H1 (cell line): ENCODE measurements around the gene PKMYT1.

Source experiments
- ASH2L ChIP-seq: fragments of 200-600, 300-600 bp; sonication (generic); IDR thresholded peaks from one replicate; pipeline ENCODE4 v1.7.1; 2017; ENCODE audit warnings: low read length
- EZH2 ChIP-seq: fragments of 200-600 bp; sonication (generic); IDR thresholded peaks from 2 replicates; pipeline ENCODE4 v1.7.1; 2012; ENCODE audit warnings: low read depth, mild to moderate bottlenecking, moderate library complexity, low read length, inconsistent platforms; ENCODE audit not compliant: severe bottlenecking
- GABPA ChIP-seq: IDR thresholded peaks from 2 replicates; pipeline ENCODE4 v1.6.1; 2011; ENCODE audit warnings: mild to moderate bottlenecking, low read length, moderate library complexity, borderline replicate concordance; ENCODE audit not compliant: insufficient read depth
- POLR2A ChIP-seq, 2 experiments: IDR thresholded peaks; 1 replicate in 1 of 2; 2 replicates in 1 of 2; pipeline ENCODE4 v1.6.1; 2011; ENCODE audit warnings: low read depth in 2 of 2, low read length in 2 of 2, mild to moderate bottlenecking in 2 of 2; ENCODE audit errors: control extremely low read depth in 1 of 2
- POLR2AphosphoS5 ChIP-seq: IDR thresholded peaks from 2 replicates; pipeline ENCODE4 v1.6.1; 2011; ENCODE audit warnings: low read depth, low read length
- RXRA ChIP-seq: IDR thresholded peaks from 2 replicates; pipeline ENCODE4 v1.6.1; 2011; ENCODE audit warnings: low read depth, mild to moderate bottlenecking, low read length, moderate library complexity; ENCODE audit not compliant: insufficient read depth
- SIRT6 ChIP-seq: IDR thresholded peaks from one replicate; pipeline ENCODE4 v1.7.1; 2012; ENCODE audit warnings: low read length, inconsistent platforms
- TCF12 ChIP-seq: IDR thresholded peaks from 2 replicates; pipeline ENCODE4 v1.6.1; 2011; ENCODE audit warnings: low read depth, mild to moderate bottlenecking, low read length
- TF ChIP-seq, protein P1 (sequence below), 3 experiments: IDR thresholded peaks; 1 replicate in 2 of 3; 2 replicates in 1 of 3; pipeline versions ENCODE4 v1.5.1 to v1.6.1; 2011; ENCODE audit warnings: low read length in 3 of 3, mild to moderate bottlenecking in 3 of 3, inconsistent platforms in 2 of 3, low read depth in 1 of 3, moderate library complexity in 1 of 3; ENCODE audit not compliant: insufficient read depth in 1 of 3; ENCODE audit errors: control extremely low read depth in 1 of 3
- TF ChIP-seq, protein P2 (sequence below): IDR thresholded peaks from 2 replicates; pipeline ENCODE4 v1.6.1; 2011; ENCODE audit warnings: low read depth, mild to moderate bottlenecking, low read length; ENCODE audit not compliant: insufficient read depth

DNA sequence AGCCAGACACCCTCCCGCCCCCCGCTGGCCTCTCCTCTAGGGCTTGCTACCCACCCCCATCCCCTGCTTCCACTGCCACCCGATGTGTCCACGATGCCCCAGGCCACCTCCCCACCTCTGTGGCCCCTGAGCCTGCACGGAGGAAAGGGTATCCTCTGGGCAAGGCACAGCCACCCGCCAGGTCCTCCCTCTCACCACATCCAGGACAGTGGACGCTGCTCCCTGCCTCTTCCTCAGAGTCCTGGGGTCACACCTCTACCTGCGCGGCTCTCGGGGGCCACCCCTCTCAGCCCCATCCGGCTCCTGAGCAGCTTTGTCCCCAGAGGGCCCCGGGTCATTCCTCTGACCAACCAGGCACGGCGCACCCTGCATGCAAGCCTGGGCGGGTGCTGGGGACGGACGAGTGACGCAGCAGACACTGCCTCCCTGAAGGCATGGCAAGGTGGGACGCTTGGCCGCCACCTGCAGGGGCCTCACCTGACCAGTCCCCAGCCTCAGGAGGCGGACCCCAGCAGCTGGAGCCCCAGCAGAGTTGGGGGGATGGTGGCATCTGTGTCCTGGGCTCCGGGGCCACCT, 43.7 kb downstream of the PKMYT1 start:
- TF ChIP-seq, protein P1, sequence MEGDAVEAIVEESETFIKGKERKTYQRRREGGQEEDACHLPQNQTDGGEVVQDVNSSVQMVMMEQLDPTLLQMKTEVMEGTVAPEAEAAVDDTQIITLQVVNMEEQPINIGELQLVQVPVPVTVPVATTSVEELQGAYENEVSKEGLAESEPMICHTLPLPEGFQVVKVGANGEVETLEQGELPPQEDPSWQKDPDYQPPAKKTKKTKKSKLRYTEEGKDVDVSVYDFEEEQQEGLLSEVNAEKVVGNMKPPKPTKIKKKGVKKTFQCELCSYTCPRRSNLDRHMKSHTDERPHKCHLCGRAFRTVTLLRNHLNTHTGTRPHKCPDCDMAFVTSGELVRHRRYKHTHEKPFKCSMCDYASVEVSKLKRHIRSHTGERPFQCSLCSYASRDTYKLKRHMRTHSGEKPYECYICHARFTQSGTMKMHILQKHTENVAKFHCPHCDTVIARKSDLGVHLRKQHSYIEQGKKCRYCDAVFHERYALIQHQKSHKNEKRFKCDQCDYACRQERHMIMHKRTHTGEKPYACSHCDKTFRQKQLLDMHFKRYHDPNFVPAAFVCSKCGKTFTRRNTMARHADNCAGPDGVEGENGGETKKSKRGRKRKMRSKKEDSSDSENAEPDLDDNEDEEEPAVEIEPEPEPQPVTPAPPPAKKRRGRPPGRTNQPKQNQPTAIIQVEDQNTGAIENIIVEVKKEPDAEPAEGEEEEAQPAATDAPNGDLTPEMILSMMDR (IDR thresholded peaks at IDR 0.05; ENCODE audit: control extremely low read depth in 1 of 3, insufficient read depth in 1 of 3, low read depth in 1 of 3, low read length in 3 of 3): no peak
- TF ChIP-seq EZH2 (no peak), ASH2L (no peak), RXRA (no peak), SIRT6 (no peak), POLR2A (IDR thresholded peaks at IDR 0.05; ENCODE audit: control extremely low read depth in 1 of 2, low read depth in 2 of 2, low read length in 2 of 2) (no peak), TCF12 (no peak), GABPA (no peak), POLR2AphosphoS5 (no peak)
- TF ChIP-seq, protein P2, sequence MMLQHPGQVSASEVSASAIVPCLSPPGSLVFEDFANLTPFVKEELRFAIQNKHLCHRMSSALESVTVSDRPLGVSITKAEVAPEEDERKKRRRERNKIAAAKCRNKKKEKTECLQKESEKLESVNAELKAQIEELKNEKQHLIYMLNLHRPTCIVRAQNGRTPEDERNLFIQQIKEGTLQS: no peak
